GM23338 (cell line): ENCODE data around the gene IFNLR1.

Source experiments
- CREB1 ChIP-seq: fragments of 250-450 bp; sonication (Bioruptor Pico); IDR thresholded peaks from 2 replicates; pipeline ENCODE4 v1.5.0; 2020; ENCODE audit warnings: low read depth, mild to moderate bottlenecking, moderate library complexity
- CTCF ChIP-seq, 2 experiments: fragments of 200-600 bp in 1 of 2; sonication (generic) in 1 of 2; conservative IDR thresholded peaks; 2 replicates each; pipeline versions ENCODE4 v1.5.1 to v1.6.1; 2016 to 2017; ENCODE audit warnings: antibody characterized with exemption in 2 of 2, low read depth in 2 of 2, mild to moderate bottlenecking in 2 of 2, moderate library complexity in 1 of 2
- ETS1 ChIP-seq: IDR thresholded peaks from 2 replicates; pipeline ENCODE4 v1.6.1; 2016; ENCODE audit warnings: antibody characterized with exemption
- EZH2 ChIP-seq: fragments of 200-600 bp; sonication (generic); IDR thresholded peaks from one replicate; pipeline ENCODE4 v1.8.0; 2017; ENCODE audit warnings: antibody characterized with exemption, mild to moderate bottlenecking, low read depth; ENCODE audit not compliant: unreplicated experiment
- EZH2phosphoT487 ChIP-seq: fragments of 200-600 bp; sonication (generic); IDR thresholded peaks from one replicate; pipeline ENCODE4 v1.8.1; 2018; ENCODE audit warnings: antibody characterized with exemption; ENCODE audit not compliant: unreplicated experiment
- JUNB ChIP-seq: IDR thresholded peaks from one replicate; pipeline ENCODE4 v1.6.1; 2016; ENCODE audit warnings: antibody characterized with exemption; ENCODE audit not compliant: unreplicated experiment
- NANOG ChIP-seq: IDR thresholded peaks from 2 replicates; pipeline ENCODE4 v1.6.1; 2016; ENCODE audit warnings: antibody characterized with exemption, borderline replicate concordance
- POLR2AphosphoS5 ChIP-seq: IDR thresholded peaks from 2 replicates; pipeline ENCODE4 v1.6.1; 2016; ENCODE audit warnings: antibody characterized with exemption, low read depth
- REST ChIP-seq: IDR thresholded peaks from one replicate; pipeline ENCODE4 v1.6.1; 2018; ENCODE audit warnings: antibody characterized with exemption; ENCODE audit not compliant: unreplicated experiment
- STAT1 ChIP-seq: IDR thresholded peaks from one replicate; pipeline ENCODE4 v1.6.1; 2016; ENCODE audit warnings: antibody characterized with exemption; ENCODE audit not compliant: unreplicated experiment
- ZNF114 ChIP-seq: fragments of 250-450 bp; sonication (Bioruptor Pico); IDR thresholded peaks from 2 replicates; pipeline ENCODE4 v1.5.0; 2020; ENCODE audit warnings: mild to moderate bottlenecking, moderate library complexity
- ZNF331 ChIP-seq: fragments of 250-450 bp; sonication (Bioruptor Pico); IDR thresholded peaks from 2 replicates; pipeline ENCODE4 v1.5.0; 2020; ENCODE audit warnings: low read depth, mild to moderate bottlenecking, moderate library complexity
- ZNF462 ChIP-seq: fragments of 250-450 bp; sonication (Bioruptor Pico); IDR thresholded peaks from 2 replicates; pipeline ENCODE4 v1.5.0; 2020; ENCODE audit warnings: mild to moderate bottlenecking, moderate library complexity

- no peak for TF ChIP-seq EZH2
- TF ChIP-seq CTCF (conservative IDR thresholded peaks at IDR 0.05; ENCODE audit: low read depth in 2 of 2) = no peak
- no peak for TF ChIP-seq JUNB
- no peak for TF ChIP-seq POLR2AphosphoS5
- no peak for TF ChIP-seq EZH2phosphoT487
- TF ChIP-seq REST = no peak
- TF ChIP-seq ZNF114 (CRISPR knock-in tag) = no peak
- TF ChIP-seq CREB1 (CRISPR knock-in tag) = no peak
- no peak for TF ChIP-seq ZNF331 (CRISPR knock-in tag)
- no peak for TF ChIP-seq ZNF462 (CRISPR knock-in tag)
- no peak for TF ChIP-seq ETS1
- no peak for TF ChIP-seq STAT1
- no peak for TF ChIP-seq NANOG
These were observed 62.1 kb downstream of the IFNLR1 start for GRCh38 chr1:24124980-24125379.
